Stimulated activated CD8-positive, alpha-beta memory T cell treated with anti-CD3 and anti-CD28 coated beads, Interleukin-4, amount 100 ng/mL, for 4 hours (primary cell): ENCODE measurements around the gene SMOC2.
"Not testable (repeated sequence)": the region's sequence is repeated elsewhere in the genome, so short reads cannot be mapped to it uniquely, and the experiment has no call there.

Experiments
- DNase-seq, 2 donors: peaks; one replicate each; pipeline ENCODE4 v3.0.0-alpha.2; 2020; ENCODE audit warnings: low read depth in 2 of 2, low spot score in 1 of 2

Gene SMOC2

GRCh38 chr6:168571268-168571667 is 130.3 kb downstream of the SMOC2 start:
- DNase-seq = no peak

GRCh38 chr6:168573276-168573835 is 132.4 kb downstream of the SMOC2 start:
- not testable (repeated sequence) for DNase-seq

GRCh38 chr6:168574075-168574698 is 133.2 kb downstream of the SMOC2 start:
- DNase-seq = no peak

GRCh38 chr6:168574699-168575195 is 133.8 kb downstream of the SMOC2 start:
- no peak for DNase-seq

DNA sequence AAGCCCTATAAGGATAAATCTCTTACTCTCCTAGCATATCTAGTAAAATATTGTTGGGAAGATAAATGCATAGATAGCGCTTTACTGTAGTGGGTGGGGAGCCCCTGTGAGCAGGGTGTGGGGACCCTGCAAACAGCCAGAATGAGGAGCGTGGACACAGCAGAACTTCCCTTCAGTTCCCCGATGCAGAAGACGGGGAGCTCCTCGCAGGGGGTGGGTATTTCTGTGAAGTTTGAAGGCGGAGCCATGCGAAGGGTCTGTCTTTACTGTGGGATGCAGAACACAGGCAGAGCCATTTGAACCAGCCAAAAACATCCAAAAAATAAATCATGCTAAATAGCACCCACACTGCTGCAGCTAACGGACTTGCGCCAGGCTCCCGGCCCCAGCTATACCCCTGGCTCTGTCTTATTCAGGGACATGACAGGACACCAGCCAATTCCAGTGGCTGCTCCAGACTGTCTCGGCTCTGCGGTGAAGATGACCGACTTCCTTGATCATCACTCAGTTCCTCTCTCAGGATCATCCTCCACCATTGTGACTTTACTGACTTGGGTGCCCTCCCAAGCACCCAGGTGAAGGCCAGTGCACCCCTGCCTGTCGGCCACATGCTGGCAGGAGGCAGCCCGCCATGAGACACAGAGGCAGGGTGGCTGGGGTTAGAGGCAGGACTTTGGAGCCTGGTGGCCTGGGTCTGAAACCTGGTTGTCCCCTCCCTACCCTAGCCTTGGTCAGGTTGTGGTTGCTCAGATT is 134.5 kb downstream of the SMOC2 start:
- DNase-seq = no peak

DNA sequence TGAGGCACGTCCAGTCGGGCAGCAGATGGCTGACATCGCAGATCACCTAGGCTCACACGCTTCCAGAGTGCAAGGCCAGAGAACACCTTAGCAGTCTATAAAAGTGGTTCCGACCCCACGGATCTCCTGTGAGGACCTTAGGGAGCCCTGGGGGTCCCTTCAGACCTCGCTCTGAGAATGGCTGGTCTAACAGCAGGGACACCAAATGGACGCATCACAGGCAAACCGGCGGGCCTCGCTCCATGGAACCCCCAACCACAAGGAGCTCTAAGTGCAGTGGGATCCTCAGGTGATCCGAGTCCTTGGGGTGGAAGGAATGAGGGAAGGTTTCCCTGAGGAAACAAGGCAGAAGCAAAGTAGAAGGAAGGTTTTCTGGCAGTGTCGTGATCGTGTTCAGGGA is 135.4 kb downstream of the SMOC2 start:
- no peak for DNase-seq

DNA sequence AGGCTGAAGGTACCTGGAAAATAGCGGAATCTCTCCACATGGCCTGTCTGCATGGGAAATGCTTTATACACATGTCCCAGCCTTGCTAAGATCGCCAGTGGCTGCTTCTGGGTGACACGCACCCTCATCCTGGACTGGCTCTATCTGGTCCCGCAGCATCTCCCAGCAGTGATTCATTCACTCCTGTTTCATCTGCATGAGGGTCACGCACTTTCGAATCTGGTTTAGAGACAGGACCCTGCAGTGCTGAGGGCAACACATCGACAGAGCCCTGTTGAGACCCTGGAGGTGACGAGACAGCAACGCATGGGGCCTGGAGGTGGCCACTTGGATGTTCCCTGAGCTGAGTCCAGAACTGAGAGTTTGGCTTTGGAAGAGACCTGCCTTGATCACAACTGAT is 136.5 kb downstream of the SMOC2 start:
- no peak for DNase-seq

DNA sequence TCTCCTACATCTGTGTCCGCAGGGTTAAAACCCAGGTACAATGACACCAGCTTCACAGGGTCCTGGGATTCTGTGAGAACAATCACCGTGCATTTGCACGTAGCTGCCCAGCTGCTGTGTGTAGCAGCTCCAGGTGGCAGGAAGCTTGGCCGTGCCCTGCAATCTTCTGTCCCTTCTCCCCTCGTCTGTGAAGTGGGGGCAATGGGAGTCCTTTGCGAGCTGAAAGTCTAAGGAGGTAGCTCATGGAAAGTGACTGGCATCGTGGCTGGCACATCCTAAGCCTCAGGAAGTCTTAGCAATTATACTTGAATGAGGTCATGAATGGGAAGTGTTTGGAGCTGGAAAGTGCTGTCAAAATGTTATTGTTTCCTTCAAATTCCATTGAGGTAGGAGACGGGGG is 137.1 kb downstream of the SMOC2 start:
- no peak for DNase-seq

GRCh38 chr6:168581236-168581635 is 140.3 kb downstream of the SMOC2 start:
- no peak for DNase-seq

DNA sequence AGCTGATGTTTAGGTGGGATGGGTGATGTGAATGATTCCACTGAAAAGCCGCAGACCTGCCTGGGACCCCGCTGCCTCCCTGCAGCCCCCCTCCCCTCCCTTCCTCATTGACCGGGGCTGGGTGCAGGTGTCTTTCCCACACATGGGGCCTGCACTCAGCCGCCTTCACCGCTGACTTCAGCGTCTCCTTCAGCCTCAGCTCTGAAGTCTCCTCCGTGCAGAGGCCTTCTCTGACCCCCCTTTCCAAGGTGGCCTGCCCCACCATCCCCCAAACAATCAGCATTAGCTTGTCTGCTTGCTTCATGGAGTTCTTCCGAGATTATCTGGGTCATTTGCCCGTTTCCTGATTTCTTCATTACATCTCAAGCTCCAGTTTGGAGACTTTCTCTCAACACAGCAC is 140.7 kb downstream of the SMOC2 start:
- no peak for DNase-seq

- DNase-seq = no peak
These were observed 141.6 kb downstream of the SMOC2 start for GRCh38 chr6:168582571-168582981.

- DNase-seq = no peak
These were observed 142.1 kb downstream of the SMOC2 start for GRCh38 chr6:168583126-168583525.

GRCh38 chr6:168583821-168584220 is 142.8 kb downstream of the SMOC2 start:
- no peak for DNase-seq

GRCh38 chr6:168584249-168584648 is 143.3 kb downstream of the SMOC2 start:
- no peak for DNase-seq

DNA sequence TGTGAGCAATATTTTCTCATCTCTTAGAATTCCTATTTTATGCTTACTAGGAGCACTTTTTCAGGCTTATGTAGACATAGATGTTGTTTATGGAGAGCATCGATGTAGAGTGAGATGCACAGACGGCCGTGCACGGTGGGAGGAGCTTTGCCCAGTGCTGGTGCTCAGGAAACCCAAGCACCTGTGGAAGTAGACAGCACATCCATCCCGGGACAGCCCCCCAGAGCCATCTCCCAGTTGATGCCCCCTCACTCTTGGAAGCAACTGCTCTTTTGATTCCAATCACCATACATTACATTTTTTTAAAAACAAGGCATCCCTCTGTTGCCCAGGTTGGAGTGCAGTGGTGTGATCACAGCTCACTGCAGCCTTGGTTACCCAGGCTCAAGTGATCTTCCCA is 143.7 kb downstream of the SMOC2 start:
- no peak for DNase-seq

DNA sequence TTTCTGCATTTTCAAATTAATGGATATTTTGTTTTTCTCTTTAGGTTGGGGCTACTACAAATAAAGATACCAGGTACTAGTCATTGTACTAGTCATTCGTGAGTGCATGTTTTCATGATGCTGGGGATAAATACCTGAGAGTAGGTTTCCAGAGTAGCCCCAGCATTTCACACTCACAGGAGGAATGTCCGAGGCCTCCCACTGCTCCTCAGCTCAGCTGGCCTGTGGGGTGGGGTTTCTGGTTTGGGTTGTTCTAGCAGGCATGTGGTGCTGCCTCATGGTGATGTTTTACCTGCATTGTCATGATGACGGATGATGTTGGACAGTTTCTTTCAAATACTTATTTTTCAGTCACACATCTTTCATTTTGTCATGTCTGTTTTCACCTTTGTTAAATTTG is 144.5 kb downstream of the SMOC2 start:
- no peak for DNase-seq

DNA sequence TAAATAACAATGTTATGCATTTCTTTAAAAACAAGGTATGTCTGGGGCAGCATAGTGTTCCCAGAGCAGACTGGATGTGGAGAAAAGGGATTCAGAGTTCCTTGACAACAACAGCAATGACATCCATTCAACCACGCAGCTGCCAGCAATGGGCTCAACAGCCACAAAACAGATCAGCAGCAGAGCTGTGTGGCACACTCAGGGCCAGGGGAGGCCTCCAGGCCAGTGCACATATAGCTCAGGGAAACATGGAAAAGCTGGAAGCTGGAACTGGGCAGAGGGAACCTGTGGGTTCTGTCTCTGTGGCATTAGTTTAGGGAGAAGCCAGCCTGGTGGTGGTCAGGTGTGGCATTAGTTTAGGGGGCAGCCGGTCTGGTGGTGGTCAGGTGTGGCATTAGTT is 148.3 kb downstream of the SMOC2 start:
- no peak for DNase-seq

- DNase-seq = no peak
These were observed 149.4 kb downstream of the SMOC2 start for GRCh38 chr6:168590406-168590805.

DNA sequence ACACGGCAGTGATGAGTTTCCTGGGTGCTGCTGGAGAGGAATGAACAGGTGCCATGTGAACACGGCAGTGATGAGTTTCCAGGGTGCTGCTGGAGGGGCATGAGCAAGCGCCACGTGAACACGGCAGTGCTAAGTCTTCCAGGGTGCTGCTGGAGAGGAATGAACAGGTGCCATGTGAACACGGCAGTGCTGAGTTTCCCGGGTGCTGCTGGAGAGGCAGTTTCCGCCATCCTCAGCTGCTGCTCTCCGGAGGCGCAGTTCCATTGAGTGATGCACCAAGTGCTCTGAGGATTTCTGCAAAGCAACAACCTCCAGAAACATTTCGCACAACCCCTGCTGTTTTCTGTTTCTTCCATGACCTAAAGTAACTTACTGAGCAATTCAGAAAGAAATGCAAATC is 155.4 kb downstream of the SMOC2 start:
- DNase-seq = no peak

DNA sequence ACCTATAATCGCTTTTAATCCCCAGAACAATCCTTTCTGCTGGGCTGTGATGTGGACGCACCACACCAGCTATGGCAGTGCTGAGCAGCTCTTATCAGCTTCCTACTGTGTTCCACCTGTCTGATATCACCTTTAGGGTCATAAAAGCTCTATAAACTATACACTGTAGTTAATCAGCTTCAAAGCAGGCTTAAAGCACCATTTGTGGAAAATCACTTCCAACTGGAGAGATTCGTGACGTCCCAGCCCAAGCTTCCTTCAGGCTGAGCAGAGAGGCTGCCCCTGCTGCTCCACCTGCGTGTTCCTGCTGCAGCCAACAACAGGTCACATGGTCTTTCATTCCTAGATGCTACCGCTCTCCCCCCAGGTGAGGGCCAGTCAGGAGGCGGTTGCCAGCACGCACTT is 156.5 kb downstream of the SMOC2 start:
- no peak for DNase-seq

DNA sequence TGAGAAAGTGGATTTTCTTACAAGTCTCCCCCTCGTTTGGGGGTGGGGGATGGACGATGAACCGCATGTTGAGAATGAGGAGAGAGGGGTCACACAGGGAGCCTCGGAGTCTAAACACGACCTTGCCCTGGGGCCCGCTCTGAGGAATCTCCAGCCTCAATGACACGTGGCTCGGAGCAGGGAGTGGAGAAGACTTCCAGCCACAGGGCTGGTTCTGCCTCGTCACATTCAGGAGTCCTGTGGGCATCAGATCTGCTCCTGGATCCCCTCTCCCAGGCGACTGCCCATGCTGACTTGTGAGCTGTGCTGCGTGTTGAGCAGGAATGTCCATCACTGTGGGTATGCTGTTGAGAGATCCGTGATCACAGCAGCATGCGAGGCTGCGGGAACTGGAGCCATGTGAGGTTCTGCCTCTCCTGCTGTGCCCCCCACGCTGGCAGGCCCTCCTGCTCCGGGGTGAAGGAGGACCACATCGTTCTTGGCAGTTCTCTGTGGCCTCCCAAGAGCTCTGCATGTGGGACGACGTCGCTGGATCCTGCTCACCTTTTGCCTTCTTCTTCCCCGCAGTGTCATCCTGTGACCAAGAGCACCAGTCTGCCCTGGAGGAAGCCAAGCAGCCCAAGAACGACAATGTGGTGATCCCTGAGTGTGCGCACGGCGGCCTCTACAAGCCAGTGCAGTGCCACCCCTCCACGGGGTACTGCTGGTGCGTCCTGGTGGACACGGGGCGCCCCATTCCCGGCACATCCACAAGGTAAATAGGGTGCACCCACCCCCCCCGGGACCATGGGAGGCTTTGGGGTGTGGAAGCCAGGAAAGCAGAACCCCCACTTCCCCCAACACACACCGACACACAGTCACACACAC is 157.5 kb downstream of the SMOC2 start:
- no peak for DNase-seq

- DNase-seq = no peak
These were observed 158.1 kb downstream of the SMOC2 start for GRCh38 chr6:168599118-168599494.
